Stomach (tissue), 4 donors: ENCODE measurements around the gene CEACAM16.

Source experiments
- EP300 ChIP-seq: sonication (generic); formaldehyde crosslinking; IDR thresholded peaks from one replicate; pipeline ENCODE4 v1.6.1; 2017; ENCODE audit warnings: antibody characterized with exemption
- TF ChIP-seq, protein P1 (sequence below), 7 experiments: fragments of 450-650 bp in 4 of 7; fragments of 200-600 bp in 3 of 7; sonication (generic) in 3 of 7; IDR thresholded peaks; one replicate each; pipeline ENCODE4 v1.5.1; 2016 to 2019; ENCODE audit warnings: antibody characterized with exemption in 7 of 7, control low read depth in 2 of 7, mild to moderate bottlenecking in 1 of 7

DNA sequence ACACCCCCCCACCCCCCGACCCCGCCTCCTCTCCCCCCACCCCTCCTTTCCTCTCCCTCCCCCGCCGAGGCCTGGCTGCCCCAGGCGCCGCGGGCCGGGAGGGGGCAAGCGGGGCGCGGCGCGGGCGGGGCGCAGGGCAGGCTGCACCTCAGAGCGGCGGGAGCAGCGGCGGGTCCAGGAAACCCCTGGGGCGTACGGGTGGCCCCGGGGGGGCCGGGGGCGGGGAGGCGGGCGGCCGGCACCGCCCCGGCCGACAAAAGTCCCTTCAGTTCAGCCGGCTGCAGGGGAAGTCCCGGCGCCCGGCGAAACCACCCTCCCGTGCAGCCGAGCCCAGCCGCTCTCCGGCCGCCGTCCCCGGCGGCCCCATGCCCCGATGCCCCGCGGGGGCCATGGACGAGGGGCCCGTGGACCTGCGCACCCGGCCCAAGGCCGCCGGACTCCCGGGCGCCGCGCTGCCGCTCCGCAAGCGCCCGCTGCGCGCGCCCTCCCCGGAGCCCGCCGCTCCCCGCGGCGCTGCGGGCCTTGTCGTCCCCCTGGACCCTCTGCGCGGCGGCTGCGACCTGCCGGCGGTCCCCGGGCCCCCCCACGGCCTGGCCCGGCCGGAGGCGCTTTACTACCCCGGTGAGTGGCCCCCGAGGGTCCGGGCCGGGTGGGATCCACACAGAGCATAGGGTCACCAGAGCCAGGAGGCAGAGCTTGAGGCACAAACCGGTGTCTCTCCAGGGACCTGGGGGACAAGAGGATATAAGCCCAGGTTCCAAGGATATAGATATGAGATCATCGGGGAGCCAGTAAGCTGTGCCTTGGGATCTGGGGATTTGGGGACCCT, 49.7 kb downstream of the CEACAM16 start, which contains the start of gene BCL3:
- TF ChIP-seq, protein P1, sequence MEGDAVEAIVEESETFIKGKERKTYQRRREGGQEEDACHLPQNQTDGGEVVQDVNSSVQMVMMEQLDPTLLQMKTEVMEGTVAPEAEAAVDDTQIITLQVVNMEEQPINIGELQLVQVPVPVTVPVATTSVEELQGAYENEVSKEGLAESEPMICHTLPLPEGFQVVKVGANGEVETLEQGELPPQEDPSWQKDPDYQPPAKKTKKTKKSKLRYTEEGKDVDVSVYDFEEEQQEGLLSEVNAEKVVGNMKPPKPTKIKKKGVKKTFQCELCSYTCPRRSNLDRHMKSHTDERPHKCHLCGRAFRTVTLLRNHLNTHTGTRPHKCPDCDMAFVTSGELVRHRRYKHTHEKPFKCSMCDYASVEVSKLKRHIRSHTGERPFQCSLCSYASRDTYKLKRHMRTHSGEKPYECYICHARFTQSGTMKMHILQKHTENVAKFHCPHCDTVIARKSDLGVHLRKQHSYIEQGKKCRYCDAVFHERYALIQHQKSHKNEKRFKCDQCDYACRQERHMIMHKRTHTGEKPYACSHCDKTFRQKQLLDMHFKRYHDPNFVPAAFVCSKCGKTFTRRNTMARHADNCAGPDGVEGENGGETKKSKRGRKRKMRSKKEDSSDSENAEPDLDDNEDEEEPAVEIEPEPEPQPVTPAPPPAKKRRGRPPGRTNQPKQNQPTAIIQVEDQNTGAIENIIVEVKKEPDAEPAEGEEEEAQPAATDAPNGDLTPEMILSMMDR (IDR thresholded peaks at IDR 0.05), result no peak
- no peak for TF ChIP-seq EP300
